EL (cell line): ENCODE data around the gene CRTC1.

Source experiments
- DNase-seq: peaks from one replicate; pipeline ENCODE4 v3.0.0-alpha.2; 2016

The CRTC1 gene

DNA sequence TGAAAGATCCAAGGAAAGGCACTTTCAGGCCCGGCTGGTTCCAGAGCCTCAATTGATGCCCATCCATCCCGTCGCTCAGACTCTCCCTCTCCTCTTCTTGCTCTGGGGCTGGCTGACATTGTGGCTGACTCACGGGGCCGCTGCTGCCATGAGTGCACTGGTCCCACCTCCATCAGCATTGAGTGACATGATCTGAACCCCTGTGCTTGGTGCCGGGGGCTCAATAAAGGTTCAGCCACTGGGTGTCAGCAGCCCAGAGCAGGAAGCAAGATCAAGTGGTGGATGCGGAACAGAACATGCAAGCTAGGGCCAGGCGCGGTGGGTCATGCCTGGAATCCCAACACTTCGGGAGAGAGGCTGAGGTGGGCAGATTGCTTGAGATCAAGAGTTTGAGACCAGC, 68.1 kb downstream of the CRTC1 start:
- DNase-seq, result no peak

DNA sequence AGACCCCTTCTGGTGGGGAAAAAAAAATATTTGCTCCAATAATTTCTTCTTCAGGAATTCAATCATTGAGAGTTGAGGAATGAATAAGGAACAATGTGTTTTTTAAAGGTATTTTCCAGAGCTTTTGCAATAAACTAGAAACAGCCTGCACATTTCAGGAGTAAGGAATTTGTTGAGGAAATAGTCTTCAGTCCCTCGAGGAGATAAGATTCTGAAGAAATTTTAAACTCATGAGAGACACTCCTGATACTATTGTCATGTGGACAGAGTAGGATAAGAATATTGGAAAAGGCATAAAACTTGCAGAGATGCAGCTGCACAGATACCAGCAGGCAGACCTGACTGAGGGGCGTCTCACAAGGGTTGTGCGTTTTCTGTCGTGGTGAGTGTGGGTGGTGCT, 71.0 kb downstream of the CRTC1 start:
- no peak for DNase-seq

DNA sequence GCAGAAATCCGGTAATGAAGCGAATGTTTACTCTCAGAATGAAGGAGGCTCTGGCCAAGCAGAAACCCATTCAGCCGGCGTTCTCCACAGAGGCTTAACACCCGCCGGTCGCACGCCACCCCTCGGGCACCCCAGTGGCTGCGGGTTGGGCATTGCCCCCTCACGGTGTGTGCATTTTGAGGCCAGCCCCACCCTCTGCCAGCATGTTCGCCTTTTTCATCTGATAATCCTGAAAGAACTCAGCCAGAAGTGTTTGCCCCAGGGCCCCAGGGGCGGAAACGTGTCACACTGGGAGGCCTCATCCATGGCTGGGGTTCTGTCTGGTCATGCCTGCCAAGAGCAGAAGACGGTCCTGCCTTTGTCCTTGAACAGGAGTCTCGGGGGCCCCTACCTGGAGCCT, 73.4 kb downstream of the CRTC1 start:
- no peak for DNase-seq

DNA sequence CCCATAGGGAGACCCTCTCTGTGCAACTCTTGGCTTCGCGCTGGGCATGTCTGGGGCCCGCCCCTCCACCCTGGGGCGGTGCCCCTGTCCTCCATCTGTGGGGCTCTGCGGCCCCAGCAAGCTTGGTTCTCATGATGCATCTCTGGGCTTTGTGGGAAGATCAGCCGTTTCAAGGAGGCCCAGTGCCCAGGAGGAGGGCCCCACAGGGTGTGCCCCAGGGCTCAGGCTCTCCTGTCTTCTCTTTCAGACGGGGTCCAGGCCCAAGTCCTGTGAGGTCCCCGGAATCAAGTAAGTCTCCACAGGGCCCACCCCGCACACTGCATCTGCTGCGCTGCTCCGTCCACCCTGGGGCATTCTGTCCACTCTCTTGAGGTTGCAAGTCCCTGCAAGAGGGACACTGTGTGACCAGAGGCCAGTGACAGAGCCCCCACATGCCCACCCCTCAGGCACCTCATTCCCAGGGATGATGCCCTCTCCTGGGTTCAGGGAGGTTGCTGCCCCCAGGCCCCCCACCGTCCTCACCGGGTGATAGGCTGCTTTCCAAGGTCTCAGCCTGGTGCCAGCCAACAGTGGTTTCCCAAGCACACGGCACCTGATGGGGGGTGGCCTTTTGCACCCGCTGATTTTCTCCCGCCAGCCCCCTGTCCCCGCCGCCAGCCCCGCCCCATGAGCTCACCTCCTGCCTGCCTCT, 76.0 kb downstream of the CRTC1 start:
- DNase-seq, result no peak

DNA sequence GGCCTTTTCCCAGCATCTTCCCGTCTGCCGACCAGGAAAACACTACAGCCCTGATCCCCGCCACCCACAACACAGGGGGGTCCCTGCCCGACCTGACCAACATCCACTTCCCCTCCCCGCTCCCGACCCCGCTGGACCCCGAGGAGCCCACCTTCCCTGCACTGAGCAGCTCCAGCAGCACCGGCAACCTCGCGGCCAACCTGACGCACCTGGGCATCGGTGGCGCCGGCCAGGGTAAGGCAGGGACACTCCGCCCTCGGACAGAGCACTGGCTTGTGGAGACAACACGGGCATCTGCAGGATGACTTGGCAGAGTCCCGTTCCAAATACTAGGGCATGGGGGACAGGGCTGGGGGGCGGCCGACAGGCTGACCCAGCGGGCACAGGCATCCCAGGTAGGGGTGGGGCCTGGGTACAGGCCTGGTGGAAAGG, 76.5 kb downstream of the CRTC1 start:
- DNase-seq, result no peak

DNA sequence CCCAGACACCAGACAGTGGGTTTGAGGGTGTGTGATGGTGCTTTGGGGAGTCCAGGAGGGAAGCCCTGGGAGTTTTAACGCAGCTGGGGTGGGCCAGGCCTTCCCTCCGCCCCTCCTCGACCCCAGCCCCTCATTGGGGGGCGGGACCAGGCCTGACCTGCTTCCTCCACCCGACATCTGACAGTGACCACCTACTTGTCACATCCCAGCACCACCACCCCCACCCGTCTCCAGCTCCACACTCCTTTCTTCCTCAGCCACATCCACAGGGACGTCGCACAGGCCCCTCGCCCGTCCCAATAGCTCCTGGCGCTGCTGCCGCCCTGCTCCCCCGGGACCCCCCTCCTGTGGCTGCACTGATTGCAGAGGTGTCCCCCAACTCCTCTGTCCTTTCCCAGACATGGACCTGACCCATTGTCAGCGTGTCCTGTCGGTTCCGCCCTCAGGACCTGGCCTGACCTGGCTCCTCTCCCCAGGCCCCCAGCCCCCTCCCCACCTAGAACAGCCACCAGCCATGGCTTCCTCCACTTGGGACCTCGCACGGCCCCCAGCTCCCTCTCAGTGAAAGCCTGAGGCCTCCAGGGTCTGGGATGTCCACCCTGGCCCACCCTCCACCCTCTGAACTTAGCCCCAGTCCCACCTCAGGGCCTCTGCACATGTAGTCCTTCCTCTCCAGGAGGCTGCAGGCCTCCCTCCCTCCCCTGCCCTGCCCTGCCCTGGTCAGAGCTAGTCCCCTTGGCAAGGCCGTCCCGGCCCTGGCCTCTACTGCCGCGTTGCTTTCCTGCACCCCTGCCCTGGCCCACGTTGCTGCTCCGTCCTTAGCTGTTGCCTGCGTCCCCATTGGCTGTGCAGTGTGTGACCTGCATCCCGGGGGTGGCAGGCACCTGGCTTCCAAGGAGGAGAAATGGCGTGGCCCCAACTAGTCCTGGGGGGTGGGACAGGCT, 77.2 kb downstream of the CRTC1 start:
- no peak for DNase-seq

DNA sequence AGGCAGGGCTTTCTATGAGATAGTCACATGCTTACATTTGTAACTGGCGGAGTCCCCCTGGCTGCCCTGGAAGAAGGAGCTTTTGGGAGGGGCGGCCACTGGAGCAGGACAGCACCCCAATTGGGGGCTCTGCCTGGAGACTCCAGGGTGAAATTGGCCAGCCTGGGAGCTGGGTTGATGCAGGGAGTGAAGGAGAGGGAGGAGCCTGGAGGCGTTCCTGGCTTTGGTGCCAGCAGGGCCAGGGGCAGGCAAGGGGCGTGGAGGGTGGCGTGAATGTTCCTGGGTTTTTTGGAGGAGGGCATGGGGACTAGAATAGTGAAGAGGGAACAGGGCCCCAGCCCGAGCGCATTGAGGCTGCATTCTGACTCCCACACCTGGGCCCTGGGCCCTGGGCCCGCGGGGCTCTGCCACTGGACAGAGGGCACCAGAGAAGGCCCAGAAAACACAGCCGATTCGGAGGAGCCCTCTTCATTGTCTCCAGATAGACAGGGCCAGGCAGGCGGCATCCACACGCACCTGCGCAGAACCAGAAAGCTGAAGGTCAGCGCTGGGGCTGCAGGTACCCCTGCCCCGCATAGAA, 78.1 kb downstream of the CRTC1 start:
- DNase-seq, result no peak

DNA sequence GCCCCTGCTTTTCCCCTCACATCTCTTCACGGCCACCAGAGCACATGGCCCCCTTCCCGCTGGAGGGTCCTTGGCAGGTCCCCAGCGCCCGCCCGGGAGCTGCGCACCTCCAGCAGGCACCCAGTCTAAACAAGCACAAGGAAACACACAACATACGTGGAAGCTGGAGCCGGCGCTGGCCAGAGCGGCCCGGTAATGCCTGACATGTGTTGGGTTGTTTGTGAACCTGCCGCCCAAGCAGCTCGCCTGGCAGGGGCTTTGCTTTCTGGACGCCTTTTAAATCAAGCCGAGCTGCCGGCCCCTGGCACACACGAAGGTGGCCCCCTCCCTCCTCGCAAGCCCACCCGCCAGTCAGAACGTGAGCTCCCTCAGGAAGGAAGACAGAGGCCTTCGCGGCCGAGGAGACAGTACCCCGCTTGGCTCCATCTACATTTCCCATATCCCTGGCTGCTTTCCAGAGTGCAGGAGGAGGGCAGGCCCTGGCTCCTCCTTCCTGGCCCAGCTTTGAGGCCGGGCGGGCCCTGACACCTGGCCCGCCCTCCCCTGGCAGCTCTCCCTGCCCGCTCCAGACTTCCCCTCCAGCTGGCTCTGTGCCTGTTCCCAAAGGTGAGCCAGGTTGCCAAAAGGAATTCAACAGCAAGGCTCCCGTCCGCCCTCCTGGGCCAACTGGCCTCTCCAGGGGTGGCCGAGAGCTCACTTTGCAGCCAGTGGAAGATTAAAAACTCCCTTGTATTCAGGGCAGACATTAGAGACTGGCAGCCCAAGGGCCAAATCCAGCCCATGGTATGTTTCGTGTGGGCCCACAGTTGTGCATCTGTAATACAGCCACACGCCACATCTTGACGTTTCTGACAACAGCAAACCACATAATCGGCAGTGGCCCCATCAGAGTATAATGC, 78.9 kb downstream of the CRTC1 start:
- no peak for DNase-seq

DNA sequence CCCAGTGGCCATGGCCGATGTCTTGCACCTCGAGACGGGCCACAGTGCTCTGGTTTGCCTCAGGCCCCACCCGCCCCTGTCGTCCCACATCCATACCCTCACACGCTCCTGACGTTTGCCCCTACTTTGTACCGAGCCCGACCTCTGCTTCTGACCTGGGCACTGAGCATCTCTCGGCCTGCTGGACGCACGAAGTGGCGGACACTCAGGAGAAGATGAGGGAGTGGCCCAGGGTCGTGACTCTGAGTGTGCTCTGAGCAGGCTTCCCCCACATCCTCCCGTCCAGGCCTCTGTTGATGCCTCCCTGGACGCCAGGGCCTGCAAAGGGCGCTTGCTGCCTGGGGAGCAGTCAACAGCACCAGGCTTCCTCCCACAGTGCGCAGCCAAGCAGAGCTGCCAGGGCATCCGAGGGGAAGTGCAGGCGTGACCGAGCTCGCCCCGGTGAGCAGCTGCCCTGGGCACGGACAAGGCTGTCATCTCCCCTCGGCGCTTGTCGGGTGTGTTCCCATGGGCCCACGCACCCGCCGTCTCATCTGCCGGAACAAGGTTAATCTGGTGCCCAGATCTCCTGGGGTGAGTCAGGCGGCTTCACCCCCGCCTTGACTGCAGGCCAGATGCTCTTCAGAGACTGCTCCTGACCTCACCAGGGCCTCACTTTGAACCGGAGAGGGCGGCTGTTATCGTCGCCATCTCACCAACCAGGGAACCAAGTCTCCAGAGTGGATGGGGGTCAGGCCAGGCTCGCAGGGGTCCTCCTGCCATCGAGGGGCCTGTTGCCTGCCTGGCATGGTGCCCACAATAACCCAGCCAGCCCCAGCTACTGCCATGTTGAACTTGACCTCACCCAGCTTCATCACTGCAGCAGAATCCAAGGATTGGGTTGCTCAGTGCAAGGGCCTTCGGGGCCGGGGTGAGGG, 80.5 kb downstream of the CRTC1 start:
- peak; percentile 91 for DNase-seq

DNA sequence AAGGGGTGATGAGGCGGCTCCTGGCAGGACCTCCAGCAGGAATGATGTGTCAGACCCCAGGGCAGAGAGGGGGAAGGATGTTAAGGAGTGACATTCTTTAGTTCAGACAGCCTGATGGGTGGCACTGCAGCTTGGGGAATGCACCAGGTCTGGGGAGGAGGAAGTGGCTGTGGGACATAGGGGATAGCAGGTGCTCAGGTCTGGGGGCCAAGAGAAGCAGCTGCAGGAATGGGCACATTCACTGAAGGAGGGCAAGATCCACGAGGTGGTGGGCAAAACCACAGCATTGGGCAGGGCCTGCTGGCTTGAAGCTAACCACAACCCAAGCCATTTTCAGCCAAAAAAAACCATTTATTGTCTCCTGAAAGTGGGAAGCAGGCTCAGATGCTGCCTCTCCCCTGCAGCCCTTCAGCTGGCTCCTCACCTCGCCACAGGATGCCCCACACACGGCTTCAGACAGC, 81.1 kb downstream of the CRTC1 start:
- DNase-seq, result peak; percentile 76

DNA sequence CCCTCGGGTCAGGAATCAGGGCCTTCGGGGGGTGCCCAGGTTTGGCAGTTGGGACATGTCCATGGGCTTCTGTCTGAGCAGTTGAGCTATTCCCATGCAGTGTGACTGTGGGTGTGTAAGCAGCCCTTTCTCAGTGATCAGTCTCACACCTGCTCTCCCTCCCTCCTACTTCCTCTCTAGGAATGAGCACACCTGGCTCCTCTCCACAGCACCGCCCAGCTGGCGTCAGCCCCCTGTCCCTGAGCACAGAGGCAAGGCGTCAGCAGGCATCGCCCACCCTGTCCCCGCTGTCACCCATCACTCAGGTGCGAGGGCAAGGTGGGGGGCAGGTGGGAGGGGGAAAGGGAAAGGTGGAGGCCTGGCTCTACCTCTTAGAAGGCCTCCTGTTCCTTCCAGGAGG, 81.7 kb downstream of the CRTC1 start:
- no peak for DNase-seq

DNA sequence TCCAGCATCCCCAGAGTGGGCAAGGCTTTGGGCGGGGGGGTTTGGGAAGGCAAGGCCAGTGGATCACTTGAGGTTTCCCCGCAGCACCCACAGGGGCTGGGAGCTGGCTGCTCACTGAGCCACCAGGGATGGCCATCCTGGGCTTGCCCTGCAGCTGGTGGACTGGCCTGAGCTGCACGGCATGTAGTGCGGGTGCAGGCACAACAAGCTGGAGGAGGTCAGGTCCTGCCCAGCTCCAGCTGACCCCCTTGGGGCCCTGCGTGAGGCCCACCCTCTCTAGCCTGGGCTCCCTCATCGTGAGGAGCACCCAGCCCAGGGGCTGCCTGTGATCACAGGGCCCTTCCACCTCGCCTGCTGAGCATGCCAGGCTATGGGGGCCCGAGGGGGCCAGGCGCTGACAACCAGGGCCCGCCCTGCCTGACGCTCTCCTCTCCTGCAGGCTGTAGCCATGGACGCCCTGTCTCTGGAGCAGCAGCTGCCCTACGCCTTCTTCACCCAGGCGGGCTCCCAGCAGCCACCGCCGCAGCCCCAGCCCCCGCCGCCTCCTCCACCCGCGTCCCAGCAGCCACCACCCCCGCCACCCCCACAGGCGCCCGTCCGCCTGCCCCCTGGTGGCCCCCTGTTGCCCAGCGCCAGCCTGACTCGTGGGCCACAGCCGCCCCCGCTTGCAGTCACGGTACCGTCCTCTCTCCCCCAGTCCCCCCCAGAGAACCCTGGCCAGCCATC, 84.7 kb downstream of the CRTC1 start:
- DNase-seq, result no peak

DNA sequence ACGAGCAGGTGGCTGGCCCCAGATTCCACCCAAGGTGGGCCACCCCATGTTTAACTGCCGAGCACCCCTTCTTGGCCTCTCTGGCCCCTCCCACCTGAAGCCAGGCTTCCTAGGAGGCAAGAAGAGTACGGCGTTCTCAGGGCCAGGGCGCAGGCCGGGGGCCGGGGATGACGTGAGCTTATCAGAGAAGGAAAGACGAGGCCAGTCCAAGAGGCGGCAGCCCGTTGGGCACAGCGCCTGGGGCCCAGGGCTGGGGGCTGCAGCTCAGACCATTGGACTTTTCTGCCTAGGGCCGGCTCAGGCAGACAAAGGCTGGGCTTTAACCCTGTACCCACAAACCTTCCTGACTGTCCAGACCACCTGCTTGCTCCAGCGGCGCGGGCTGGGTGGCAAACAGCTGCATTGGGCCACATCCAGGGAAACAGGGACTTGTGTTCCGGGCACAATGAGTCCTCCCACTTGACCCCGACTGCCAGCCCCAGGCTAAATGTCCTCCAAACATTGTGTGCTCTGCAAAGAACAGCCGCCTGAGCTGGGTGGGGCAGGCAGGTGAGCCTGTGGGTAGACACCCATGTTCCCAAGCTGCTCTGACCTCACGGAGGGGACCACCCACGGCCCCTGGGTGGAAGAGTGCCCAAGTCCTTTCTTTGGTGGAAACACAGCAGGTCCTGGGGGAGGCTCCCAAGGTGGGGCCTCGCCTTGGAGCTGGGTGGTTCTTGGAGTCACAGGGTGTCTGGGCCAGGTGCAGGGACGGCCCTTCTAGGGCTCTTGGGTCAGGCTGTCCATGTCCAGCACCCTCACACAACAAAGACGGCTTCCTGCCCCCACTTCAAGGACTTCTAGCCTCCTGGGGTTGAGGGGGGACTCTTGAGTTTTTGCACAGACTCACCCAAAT, 85.8 kb downstream of the CRTC1 start:
- no peak for DNase-seq

DNA sequence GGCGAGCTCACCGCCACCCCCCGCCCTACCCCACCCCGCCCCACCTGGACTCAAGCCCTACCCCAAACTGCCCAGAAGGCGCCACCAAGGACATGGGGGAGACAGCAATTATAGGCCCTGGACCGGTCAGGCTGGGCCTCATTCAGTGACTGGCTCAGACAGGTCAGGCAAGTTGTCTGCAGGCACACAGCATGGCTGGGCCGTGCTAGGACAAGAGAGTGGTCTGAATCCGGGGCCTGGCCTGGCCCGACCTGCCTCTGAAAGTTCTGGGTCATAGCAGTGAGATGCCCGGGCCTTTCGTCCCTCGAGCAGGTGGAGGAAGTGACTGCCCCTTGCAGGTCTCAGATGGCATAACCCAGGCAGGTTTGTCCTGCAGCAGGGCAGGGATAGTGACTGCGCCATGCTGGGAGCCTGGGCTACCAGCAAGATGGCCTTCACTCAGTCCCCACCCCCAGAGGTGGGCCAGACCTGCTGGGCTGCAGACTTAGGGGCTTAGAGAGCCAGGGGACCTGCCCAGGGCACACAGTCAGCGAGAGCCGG, 86.6 kb downstream of the CRTC1 start:
- no peak for DNase-seq

DNA sequence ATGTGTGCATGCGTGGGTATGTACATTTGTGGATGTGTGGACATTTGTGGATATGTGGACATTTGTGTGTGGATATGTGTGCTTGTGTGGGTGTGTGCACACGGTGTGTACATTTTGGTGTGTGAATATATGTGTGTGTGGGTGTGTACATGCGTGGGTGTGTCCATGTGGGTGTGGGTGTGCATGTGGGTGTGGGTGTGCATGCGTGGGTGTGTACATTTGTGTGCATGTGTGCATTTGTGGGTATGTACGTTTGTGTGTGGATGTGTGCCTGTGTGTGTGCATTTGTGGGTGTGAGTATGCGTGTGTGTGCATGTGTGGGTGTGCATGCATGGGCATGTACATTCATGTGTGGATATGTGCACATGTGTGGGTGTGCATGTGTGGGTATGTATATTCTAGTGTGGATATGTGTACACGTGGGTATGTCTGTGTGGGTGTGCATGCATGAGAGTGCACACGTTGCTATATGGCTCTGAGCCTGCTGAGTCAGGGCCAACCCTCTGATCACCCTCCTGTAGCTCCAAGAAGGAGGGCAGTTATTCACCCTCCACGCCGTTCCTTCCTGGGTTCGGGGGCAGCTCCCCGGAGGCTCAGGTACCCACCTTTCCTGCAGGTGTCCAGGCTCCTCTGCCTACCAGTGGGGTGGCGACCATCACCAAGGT, 87.3 kb downstream of the CRTC1 start:
- DNase-seq, result no peak

DNA sequence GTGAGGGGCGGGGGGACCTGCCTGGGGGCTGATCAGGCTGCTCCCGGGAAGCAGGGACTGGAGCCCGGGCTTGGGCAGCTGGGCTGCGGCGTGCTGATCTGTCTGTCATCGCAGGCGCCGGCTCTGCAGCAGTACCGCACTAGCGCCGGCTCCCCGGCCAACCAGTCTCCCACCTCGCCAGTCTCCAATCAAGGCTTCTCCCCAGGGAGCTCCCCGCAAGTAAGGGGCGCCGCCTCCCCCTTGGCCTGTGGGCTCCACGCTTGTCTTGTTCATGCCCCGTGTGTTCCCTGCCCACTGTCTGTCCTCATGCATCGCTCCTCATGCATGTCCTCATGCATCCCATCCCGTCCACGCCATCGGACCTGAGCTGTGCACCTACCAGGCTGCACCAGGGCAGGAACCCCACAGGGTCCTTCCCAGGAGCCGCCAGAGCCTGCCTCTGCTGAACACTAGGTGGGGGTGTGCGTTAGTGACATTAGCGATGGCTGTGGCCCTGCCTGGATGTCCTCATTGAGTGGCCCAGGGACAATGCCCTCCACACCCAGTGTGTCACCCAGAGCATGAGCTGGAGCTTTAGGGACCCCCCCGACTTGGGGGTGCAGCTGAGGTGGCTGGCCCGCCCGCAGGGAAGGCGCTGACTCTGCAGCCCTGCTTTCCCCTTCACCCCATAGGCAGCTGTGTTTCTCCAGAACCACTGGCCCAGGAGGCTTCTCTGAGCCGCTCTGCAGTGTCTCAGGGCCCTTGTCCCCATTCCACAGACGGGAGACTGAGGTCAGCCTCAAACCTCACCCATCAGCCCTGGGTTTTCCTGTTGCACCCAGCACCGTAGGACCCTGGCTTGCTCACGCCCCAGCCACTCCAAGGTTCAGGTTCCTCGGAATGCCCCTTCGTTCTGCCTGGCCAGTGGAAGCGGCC, 88.1 kb downstream of the CRTC1 start:
- DNase-seq, result no peak
